Cardiac muscle cell (in vitro differentiated cells and primary cell): ENCODE results near the gene CDC42EP1. TPM values are rescaled to one million over a fixed set of nuclear protein-coding genes. Genes with fewer than 3 reads are reported as not detected.

Source experiments
- DNase-seq, 2 donors: peaks; one replicate each; pipeline versions ENCODE4 v3.0.0 to v3.0.0-alpha.2; 2010 to 2017; ENCODE audit warnings: low read depth in 1 of 2, low spot score in 1 of 2
- H3K27ac ChIP-seq: fragments of 200-600 bp; sonication (generic); 2 replicates; pipeline ENCODE4 v1.5.1; 2016
- H3K27me3 ChIP-seq: fragments of 200-600 bp; sonication (generic); 2 replicates; pipeline ENCODE4 v1.6.0; 2016; ENCODE audit warnings: control low read depth
- H3K36me3 ChIP-seq: fragments of 200-600 bp; sonication (generic); 2 replicates; pipeline ENCODE4 v1.5.1; 2016; ENCODE audit warnings: control low read depth
- H3K4me1 ChIP-seq: fragments of 200-600 bp; sonication (generic); 2 replicates; pipeline ENCODE4 v1.8.1; 2017; ENCODE audit warnings: low read depth, mild to moderate bottlenecking, mixed run types
- H3K4me3 ChIP-seq: fragments of 200-600 bp; sonication (generic); 2 replicates; pipeline ENCODE4 v1.5.1; 2016; ENCODE audit warnings: mild to moderate bottlenecking
- H3K9me3 ChIP-seq: fragments of 200-600 bp; sonication (generic); 2 replicates; pipeline ENCODE4 v1.5.1; 2017; ENCODE audit warnings: low read depth, mild to moderate bottlenecking, control low read depth
- polyA plus RNA-seq: library from polyadenylated mRNA; unstranded; fragments of >200 nt; fragmentation: Nextera tagmentation; extraction: Ambion mirVana; gene quantifications from 2 replicates; pipeline ENCODE4 v1.2.1, GENCODE V29; 2016
- total RNA-seq: library from RNA; depleted of rRNA; stranded (reverse); fragments of >200 nt; gene quantifications from 2 replicates; pipeline ENCODE4 v1.2.3, GENCODE V29; 2016
- TF ChIP-seq, protein P1 (sequence below): IDR thresholded peaks from 2 replicates; pipeline ENCODE4 v1.5.1; 2012; ENCODE audit warnings: low read depth, mild to moderate bottlenecking, low read length

CDC42EP1 gene
- total and polyA plus RNA-seq, 2 experiments from 2014 or later, result 10.9 to 12.7 TPM

DNA sequence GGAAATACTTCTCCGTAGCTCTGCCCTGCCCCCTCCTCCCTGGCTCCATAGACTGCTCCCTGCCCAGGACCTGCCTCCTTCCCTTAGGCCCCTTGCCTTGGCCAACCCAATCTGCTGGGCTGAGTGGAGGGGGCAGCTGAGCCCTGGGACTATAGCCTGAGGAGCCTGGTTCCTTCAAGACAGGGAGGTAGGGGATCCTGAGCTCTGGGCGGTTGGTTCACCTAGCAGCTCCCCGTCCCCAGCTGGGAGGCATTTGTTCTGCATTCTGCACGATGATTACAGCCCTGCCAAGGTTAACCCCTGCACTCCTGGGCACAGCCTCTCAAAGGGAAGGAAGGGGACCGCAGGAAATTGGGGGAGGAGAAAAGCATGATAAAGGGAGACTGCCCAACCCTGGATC, 3.6 kb upstream of the CDC42EP1 start:
- Histone ChIP-seq H3K27me3 (peaks cover 11% of the 10 kb centered on the region), H3K4me3 (no peak overlapping the region), H3K27ac (no peak overlapping the region), H3K9me3 (no peaks in the 10 kb centered on the region), H3K4me1 (peaks cover 18% of the 10 kb centered on the region), H3K36me3 (no peaks in the 10 kb centered on the region)
- no peak for DNase-seq
- TF ChIP-seq, protein P1, sequence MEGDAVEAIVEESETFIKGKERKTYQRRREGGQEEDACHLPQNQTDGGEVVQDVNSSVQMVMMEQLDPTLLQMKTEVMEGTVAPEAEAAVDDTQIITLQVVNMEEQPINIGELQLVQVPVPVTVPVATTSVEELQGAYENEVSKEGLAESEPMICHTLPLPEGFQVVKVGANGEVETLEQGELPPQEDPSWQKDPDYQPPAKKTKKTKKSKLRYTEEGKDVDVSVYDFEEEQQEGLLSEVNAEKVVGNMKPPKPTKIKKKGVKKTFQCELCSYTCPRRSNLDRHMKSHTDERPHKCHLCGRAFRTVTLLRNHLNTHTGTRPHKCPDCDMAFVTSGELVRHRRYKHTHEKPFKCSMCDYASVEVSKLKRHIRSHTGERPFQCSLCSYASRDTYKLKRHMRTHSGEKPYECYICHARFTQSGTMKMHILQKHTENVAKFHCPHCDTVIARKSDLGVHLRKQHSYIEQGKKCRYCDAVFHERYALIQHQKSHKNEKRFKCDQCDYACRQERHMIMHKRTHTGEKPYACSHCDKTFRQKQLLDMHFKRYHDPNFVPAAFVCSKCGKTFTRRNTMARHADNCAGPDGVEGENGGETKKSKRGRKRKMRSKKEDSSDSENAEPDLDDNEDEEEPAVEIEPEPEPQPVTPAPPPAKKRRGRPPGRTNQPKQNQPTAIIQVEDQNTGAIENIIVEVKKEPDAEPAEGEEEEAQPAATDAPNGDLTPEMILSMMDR, result no peak

DNA sequence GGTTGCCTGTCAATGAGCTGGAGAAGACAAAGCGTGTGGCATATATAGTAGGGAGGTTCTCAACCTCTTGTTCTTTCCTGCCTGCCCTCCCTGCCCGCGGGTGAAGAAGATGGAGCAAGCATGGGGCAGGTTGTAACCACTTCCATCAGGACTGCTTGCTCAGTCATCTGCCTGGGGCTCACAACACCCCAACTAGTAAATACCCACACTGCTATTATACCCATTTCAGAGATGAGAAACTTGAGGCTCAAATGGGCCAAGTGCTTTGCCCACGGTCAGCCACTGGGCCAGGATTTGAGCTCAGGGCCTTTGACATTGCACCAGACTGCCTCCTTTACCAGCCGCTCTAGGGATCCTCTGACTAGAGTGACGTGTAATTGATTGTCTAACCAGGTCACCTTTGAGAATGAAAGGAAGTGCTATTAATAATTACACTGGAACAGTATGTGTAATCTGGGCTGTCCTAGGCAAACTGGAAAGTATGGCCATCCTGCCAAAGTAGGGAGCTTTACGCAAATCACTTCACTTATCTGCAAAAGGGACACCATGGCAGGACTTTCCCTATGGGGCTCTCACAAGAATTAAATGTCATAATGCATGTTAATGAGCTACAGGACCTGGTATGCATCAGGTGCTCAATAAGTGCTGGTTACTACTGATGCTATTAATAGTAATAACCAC, 2.8 kb upstream of the CDC42EP1 start:
- Histone ChIP-seq H3K9me3 (no peaks in the 10 kb centered on the region), H3K4me3 (no peak overlapping the region), H3K36me3 (no peaks in the 10 kb centered on the region), H3K27ac (no peak overlapping the region), H3K4me1 (peaks cover 11% of the 10 kb centered on the region), H3K27me3 (peaks cover 11% of the 10 kb centered on the region)
- no peak for DNase-seq
- TF ChIP-seq, protein P1, result no peak

DNA sequence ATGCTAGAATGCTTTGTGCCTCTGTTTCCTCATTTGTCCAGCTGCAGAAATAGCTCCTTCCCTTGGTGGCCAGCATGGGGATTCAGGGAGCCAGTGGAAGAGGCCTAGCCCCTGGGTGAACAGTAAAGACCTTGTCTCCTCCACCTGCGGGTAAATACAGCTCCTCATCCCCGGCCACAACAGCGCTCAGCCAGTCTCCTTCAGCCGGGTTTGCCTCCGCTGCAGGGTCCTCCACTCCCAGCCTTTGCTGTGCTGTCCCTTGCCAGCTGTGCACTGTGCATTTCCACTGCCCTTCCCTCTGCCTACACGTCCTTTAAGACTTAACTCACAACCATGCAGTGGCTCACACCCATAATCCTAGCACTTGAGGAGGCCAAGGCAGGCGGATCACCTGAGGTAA, 1.5 kb upstream of the CDC42EP1 start:
- Histone ChIP-seq H3K27ac (no peak overlapping the region), H3K9me3 (no peaks in the 10 kb centered on the region), H3K27me3 (peaks cover 11% of the 10 kb centered on the region), H3K4me3 (no peak overlapping the region), H3K4me1 (peaks cover 6% of the 10 kb centered on the region), H3K36me3 (no peaks in the 10 kb centered on the region)
- no peak for DNase-seq
- TF ChIP-seq, protein P1, result no peak

DNA sequence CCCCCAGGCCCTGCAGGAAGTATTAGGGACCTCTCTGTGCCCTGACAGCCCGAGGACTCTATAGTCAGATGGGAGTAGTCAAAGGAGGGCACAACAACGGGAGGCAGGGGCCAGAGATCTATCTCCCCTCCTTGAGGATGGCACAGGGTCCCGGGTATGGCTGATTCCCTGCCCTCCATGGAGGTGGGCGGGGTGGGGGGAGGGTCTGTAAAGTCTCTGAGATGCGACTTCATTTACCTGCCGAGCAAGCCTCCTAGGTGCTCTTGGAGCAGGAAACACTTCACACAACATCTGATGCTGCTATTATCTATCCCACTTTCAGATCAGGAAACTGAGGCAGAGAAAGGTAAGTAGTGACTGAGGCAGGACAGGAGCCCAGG, 769 bp upstream of the CDC42EP1 start:
- Histone ChIP-seq H3K36me3 (no peaks in the 10 kb centered on the region), H3K4me1 (peaks cover 6% of the 10 kb centered on the region), H3K27ac (no peak overlapping the region), H3K27me3 (peaks cover 11% of the 10 kb centered on the region), H3K4me3 (no peak overlapping the region), H3K9me3 (no peaks in the 10 kb centered on the region)
- TF ChIP-seq, protein P1, result no peak
- DNase-seq, result no peak

DNA sequence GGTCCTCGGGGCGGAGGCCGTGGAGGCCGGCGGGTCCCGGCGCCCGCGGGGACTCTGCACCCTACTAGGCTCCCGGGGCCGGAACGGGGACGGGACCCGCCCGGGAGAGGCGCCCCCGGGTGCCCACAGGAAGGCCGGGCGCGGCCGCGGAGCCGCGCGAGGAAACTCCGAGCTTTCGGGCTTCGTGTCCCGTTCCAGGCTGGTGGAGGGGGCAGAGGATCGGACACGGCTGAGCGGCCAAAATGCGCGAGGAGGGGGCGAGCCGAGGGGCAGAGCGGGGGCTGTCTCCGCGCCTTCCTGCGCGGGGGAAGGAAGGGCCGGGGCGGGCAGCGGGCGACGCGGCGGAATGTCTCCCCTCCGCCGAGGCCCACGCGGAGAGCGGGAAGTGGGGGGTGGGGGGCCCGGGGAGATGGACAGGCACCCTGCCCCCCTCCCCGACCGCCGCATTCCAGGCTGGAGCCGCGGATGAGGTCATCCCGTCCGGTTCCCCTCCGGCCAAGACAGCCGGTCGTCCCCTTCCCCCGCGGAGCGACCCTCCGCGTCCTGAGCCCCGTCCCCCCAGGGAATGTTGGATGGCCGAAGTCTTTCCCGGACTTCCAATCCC, 430 bp downstream of the CDC42EP1 start:
- TF ChIP-seq, protein P1, result no peak
- Histone ChIP-seq H3K36me3 (no peaks in the 10 kb centered on the region), H3K9me3 (no peaks in the 10 kb centered on the region), H3K4me3 (peak overlapping the region; percentile 56), H3K27me3 (peaks cover 11% of the 10 kb centered on the region), H3K4me1 (peaks cover 6% of the 10 kb centered on the region), H3K27ac (no peak overlapping the region)
- DNase-seq, result peak in 1 of 2 donors; percentile 85
